Measurements from ENCODE around the gene L3MBTL2. TPM values are rescaled to one million over a fixed set of nuclear protein-coding genes. Genes with fewer than 3 reads are reported as not detected.

The L3MBTL2 gene
- total RNA-seq, result 11.8 TPM

GRCh38 chr22:41204992-41205900 lies at the start of gene L3MBTL2:
Gene L3MBTL2, plus strand, starts transcription at chr22:41205312. Its CDS starts 51 bp downstream, at chr22:41205363.
- Histone ChIP-seq H3K27me3 (no peaks in the 10 kb centered on the region), H3K4me1 (peaks cover 10% of the 10 kb centered on the region), H3K9me3 (no peaks in the 10 kb centered on the region), H3K36me3 (peaks cover 0 to 4% of the 10 kb centered on the region in 2 donors), H3K4me3 (peak within 1 kb of the TSS; percentile 65 to 67), H3K27ac (no peak within 1 kb of the TSS)
- intact Hi-C loops (cut with DNase I), result no loop called here
- TF ChIP-seq CTCF (IDR thresholded peaks at IDR 0.05) (no peak), POLR2AphosphoS5 (IDR thresholded peaks at IDR 0.05; ENCODE audit: insufficient read depth in 1 of 2, low read depth in 1 of 2) (peak; percentile 86 to 98)
- DNase-seq (ENCODE audit: extremely low spot score in 2 of 2), result peak; percentile 98

- TF ChIP-seq POLR2A (IDR thresholded peaks at IDR 0.05), result no peak
- no peak for TF ChIP-seq CTCF (IDR thresholded peaks at IDR 0.05)
- TF ChIP-seq POLR2AphosphoS5 (IDR thresholded peaks at IDR 0.05; ENCODE audit: insufficient read depth in 1 of 2, low read depth in 1 of 2), result no peak
- H3K9me3 ChIP-seq, result no peaks in the 10 kb centered on the region
- no peak overlapping the region for H3K27ac ChIP-seq
- intact Hi-C loops (cut with DNase I), result no loop called here
- no peaks in the 10 kb centered on the region for H3K27me3 ChIP-seq
- no peak for DNase-seq (ENCODE audit: extremely low spot score in 2 of 2)
- no peaks in the 10 kb centered on the region for H3K4me1 ChIP-seq
- H3K4me3 ChIP-seq, result no peak overlapping the region
- H3K36me3 ChIP-seq, result peaks cover 3 to 97% of the 10 kb centered on the region in 2 donors
These were observed 48.0 kb upstream of the L3MBTL2 start for GRCh38 chr22:41157083-41157482.

GRCh38 chr22:41169157-41169556 lies 36.0 kb upstream of the L3MBTL2 start:
- Histone ChIP-seq H3K4me3 (no peak overlapping the region), H3K27me3 (no peaks in the 10 kb centered on the region), H3K4me1 (no peaks in the 10 kb centered on the region), H3K27ac (no peak overlapping the region), H3K36me3 (peaks cover 6 to 90% of the 10 kb centered on the region in 2 donors), H3K9me3 (no peaks in the 10 kb centered on the region)
- DNase-seq (ENCODE audit: extremely low spot score in 2 of 2), result no peak
- intact Hi-C loops (cut with DNase I), result no loop called here
- TF ChIP-seq POLR2AphosphoS5 (IDR thresholded peaks at IDR 0.05; ENCODE audit: insufficient read depth in 1 of 2, low read depth in 1 of 2) (no peak), CTCF (IDR thresholded peaks at IDR 0.05) (no peak), POLR2A (IDR thresholded peaks at IDR 0.05) (no peak)

DNA sequence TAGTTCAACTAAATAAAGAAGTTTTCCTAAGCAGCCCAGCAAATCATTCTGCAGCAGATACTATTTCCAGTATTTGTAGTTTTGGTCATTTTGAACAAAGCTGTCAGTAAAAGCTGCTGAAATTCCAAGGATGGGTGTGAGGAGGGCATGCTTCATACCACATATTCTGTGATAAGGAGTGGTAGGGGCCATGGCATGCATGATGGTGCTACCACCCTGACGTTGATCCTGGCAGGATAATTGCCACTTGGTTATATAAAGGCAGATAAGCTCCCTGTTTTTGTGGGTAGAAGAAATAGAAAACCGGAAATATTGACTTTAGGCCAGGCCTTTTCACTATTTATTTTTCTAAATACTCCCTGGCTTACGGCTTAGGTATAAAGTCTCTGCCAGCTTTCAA lies 33.1 kb upstream of the L3MBTL2 start:
- H3K36me3 ChIP-seq, result peaks cover 9 to 93% of the 10 kb centered on the region in 2 donors
- H3K27me3 ChIP-seq, result no peaks in the 10 kb centered on the region
- no peaks in the 10 kb centered on the region for H3K9me3 ChIP-seq
- no peak overlapping the region for H3K27ac ChIP-seq
- intact Hi-C loops (cut with DNase I), result no loop called here
- H3K4me3 ChIP-seq, result no peak overlapping the region
- TF ChIP-seq POLR2AphosphoS5 (IDR thresholded peaks at IDR 0.05; ENCODE audit: insufficient read depth in 1 of 2, low read depth in 1 of 2) (no peak), CTCF (IDR thresholded peaks at IDR 0.05) (no peak), POLR2A (IDR thresholded peaks at IDR 0.05) (no peak)
- no peaks in the 10 kb centered on the region for H3K4me1 ChIP-seq
- no peak for DNase-seq (ENCODE audit: extremely low spot score in 2 of 2)

GRCh38 chr22:41175546-41175945 lies 29.6 kb upstream of the L3MBTL2 start:
- H3K4me1 ChIP-seq, result no peaks in the 10 kb centered on the region
- H3K36me3 ChIP-seq, result peaks cover 7 to 81% of the 10 kb centered on the region in 2 donors
- intact Hi-C loops (cut with DNase I), result no loop called here
- H3K9me3 ChIP-seq, result no peaks in the 10 kb centered on the region
- H3K4me3 ChIP-seq, result no peak overlapping the region
- H3K27me3 ChIP-seq, result no peaks in the 10 kb centered on the region
- no peak for DNase-seq (ENCODE audit: extremely low spot score in 2 of 2)
- TF ChIP-seq POLR2AphosphoS5 (IDR thresholded peaks at IDR 0.05; ENCODE audit: insufficient read depth in 1 of 2, low read depth in 1 of 2) (no peak), POLR2A (IDR thresholded peaks at IDR 0.05) (no peak), CTCF (IDR thresholded peaks at IDR 0.05) (no peak)
- no peak overlapping the region for H3K27ac ChIP-seq

Data from vagina (tissue), 2 donors.